HG02571 (cell line): ENCODE measurements around the gene ANKHD1.

Source experiments
- ATAC-seq: cut with Tn5 transposase; IDR thresholded peaks from one replicate; pipeline ENCODE4 v1.9.1; 2021; ENCODE audit warnings: mild to moderate bottlenecking, moderate library complexity; ENCODE audit not compliant: unreplicated experiment

ANKHD1 gene

DNA sequence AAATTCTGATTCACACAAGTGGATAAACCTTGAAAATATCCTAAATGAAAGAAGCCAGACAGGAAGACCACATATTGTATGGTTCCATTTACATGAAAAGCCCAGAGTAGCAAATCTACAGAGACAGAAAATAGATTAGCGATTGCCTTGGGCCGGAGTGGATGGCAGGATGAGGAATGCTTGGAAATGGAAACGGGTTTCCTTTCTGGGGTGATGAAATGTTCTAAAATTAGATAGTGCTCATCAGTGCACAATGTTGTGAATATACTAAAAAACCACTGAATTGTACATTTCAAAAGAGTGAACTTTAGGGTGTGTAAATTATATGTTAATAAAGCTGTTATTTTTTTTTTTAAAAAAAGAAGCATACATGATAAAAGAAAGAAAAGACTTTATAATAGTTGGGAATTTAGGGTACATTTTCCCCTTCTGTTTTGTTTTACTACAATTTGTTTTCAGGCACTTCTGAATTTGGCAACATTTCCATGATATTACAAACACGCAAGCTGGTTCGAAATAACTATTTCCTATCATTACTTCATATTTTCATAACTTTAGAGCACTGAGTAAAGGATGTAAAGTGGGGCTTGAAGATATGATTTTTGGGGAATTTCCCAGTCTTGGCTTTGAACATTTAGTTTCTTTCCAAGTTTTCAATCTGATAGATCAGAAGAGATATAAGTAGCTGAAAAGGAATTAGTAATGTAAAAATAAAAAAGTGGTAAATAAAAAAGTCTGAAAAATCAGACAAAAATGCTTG lies 186.9 kb downstream of the ANKHD1 start:
- ATAC-seq: no peak
